Amniotic stem cell (primary cell): Measurements from ENCODE around the gene KIF26A.

Source experiments
- DNase-seq: peaks from one replicate; lab custom pipeline; 2025; lab: John Stamatoyannopoulos, UW

The KIF26A gene

DNA sequence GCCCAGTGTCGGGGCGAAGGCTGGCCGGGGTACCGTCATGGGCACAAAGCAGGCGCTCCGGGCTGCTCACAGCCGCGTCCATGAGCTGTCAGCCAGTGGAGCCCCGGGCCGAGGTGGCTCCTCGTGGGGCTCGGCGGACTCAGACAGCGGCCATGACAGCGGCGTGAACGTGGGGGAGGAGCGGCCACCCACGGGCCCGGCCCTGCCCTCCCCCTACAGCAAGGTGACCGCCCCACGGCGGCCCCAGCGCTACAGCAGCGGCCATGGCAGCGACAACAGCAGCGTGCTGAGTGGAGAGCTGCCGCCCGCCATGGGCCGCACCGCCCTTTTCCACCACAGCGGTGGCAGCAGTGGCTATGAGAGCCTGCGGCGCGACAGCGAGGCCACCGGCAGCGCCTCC lies 39.0 kb downstream of the KIF26A start:
- DNase-seq: no peak

DNA sequence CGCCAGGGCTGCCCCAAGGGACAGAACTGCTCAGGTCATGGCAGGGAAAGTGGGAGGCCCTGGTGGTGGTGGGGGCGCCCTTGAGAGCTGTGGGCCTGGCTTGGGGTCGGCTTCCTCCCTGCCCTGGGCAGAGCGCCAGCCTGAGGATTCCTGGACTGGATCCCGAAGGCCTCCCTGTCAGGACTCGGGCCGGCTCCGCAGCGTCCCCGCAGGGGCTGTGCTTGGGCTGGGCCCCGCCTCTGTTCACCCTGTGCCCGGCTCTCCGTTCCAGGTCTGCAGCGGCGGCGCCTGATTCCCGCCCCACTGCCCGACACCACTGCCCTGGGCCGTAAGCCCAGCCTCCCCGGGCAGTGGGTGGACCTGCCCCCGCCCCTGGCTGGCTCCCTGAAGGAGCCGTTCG lies 39.9 kb downstream of the KIF26A start:
- DNase-seq: no peak

DNA sequence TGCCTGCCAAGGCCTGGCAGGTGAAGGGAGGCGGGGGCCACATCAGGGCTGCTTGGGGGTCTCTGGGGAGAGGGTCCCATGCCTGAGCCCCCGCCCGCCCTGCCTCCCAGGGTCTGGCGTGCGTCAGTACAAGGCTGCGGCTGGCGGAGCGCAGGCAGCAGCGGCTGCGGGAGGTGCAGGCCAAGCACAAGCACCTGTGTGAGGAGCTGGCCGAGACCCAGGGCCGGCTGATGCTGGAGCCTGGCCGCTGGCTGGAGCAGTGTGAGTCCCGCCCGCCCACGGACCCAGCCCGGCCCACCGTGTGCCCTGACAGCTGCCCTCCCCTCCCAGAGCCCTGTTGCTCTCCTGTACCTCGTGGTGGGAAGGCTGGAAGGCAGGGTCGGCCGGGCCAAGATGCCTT lies 40.7 kb downstream of the KIF26A start:
- DNase-seq: no peak

DNA sequence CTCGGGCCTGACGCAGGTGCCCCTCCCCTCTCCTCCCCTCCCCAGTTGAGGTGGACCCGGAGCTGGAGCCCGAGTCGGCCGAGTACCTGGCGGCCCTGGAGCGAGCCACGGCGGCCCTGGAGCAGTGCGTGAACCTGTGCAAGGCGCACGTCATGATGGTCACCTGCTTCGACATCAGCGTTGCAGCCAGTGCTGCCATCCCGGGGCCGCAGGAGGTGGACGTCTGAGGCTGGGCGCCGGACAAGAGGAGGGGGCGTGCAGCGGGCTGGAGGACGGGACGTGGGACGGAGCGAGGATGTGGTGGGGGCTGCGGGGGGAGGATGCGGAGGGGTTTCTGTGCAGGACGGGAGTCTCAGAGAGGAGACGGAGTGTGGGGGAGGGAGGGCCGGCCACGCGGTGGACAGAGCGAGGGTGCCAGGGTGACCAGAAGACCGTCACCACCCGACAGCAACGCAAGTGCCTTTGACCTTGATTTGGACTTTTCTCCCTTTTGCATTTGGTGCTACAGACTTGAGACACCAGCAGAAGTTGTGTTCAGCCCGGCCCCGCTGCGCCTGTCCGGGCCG lies 41.3 kb downstream of the KIF26A start:
- DNase-seq: no peak

DNA sequence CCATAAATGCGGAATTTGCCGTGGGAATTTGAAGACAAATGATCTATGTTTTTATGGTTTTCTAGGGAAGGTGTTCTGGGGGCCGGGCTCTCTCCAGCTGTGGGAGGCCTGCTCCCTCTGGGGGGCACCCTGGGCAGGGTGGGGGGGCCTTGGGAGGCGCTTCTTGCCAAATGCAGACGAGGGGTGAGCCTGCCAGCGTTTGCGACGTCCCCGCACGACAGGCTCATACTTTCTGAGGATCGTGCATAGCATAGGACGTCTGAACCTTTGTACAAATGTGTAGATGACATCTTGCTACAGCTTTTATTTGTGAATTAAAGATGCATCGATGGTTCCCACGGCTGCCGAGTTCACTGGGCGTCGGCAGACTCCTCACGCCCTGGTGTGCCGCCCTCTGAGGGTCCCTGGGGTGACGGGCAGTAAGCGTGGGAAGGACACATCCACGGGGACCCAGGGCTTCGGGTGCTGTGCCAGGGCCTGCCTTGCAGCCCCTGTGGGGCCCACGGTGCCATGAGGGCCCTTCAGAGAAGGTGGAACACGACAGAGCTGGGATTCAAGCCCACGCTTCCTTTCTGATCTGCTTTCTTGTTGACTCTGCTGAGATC lies 42.3 kb downstream of the KIF26A start:
- no peak for DNase-seq

DNA sequence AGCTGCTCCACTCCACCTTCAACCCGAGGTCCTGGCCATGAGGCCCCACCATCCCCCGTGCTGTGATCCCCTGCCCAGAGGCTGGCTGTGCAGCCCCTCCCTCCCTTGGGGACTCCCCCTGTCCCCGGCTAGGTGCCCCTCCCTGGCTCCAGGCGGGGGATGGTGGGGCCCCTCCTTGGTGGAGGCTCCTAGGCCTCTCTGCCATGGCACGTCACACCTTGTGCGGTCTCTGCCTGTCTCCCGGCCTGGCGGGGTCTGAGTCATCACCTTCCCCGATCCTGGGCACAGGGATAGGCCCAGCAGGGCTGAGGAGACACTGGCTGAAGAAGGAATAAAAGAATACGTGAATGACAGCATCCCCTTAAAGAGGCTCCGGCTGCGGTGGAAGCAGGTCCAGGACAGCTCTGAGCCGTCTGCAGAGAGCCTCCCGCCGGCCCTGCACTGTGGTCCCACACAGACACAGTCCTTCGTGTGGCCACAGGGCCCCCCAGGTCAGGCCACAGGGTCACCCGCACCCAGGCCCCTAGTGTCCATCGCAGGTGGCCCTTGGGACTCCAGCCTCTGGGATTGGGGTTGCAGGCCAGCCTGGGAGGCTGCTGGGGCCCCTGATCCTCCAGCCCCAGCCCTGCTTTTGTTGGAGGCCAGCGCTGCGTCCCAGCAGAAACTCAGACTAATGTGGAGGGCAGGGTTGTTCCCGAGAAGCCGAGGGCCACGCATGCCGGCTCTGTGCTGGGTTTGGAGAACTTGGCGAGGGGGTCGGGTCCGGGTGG lies 43.6 kb downstream of the KIF26A start:
- no peak for DNase-seq

DNA sequence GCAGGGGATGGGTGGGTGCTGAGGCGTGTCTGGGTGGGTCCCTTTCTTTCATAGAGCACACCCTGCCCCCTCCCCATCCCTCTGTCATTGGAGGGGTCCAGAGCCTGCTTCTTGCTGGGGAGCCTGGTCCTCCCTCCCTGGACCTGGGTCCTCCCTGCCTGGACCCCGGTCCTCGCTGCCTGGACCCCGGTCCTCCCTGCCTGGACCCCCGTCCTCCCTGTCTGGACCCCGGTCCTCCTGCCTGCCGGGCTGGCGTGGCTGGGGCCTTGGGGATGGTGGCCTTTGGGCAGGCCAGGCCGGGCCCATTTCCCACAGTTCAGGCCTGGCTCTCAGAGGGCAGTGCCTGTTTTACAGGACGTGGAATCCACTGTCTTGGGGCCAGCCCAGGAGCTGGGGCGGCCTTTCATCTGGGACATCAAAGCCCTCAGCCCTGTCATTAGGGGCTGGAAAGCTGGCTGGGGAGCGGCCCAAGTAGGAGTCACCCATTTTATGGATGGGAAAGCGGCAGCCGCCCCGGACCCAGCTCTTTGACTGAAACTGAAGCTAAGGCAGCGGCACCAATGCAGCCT lies 44.6 kb downstream of the KIF26A start:
- DNase-seq: no peak

DNA sequence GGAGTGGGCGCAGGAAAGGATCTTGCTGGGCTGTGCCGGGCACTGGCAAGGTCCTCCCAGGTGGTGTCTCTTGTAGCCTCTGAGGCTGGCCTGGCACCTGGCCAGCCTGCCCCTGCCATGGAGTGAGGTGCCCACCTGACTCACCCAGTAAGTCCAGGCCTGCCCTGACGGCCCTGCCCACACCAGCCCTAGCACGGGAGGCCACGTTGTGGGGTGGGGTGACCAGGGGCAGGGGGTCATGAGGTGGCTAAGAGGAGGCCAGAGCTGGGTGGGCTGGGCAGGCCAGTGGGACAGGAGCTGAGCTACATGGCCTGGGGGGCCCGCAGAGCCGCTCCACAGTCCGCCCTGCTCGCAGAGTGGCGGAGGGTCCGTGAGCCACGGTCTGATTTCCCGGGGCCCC lies 45.4 kb downstream of the KIF26A start:
- no peak for DNase-seq

DNA sequence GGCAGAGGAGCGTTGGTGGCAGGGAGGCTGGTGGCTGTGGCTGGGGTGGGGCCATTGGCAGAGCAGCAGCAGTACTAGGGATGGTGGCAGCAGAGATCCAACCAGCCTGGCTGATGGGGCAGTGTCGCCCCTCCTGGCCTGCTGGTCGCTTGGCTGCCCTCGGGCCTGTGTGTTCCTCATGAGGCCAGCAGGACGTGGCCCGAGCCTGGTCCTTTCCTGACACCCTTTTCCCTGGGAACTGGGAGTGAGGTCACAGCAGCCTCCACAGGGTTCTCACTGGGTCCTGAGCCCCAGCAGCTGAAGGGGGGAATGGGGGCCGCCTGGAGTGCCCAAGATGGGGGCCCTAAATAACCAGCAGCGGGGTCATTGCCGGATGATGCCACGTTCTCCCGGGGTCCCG lies 46.1 kb downstream of the KIF26A start:
- DNase-seq: no peak

DNA sequence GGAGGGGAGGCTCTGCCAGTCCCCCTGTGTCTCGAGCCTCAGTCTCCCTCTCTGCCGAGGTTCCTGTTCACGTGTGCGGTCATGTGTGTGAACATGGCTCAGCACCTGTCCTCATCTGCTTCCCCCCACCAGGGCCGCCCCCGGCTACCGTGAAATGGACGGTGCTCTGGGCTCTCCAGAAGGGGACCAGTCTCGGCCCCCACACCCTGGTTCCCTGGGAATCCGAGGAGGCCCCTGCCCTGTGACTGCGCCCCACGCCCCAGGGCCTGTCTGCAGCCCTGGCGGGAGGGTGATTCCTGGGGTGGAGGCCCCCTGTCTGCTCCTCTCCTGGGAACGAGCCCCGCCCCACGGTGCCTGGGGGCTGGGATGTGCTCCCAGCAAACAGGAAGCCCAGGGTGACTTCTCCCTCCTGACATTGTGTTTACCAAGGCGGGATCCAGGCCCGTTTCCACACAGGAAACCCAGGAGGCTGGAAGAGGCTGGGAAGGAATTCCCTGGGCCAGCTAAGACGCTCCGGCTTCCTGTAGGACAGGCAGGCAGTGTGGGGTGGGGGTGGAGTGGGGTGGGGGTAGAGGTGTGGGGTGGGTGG lies 46.6 kb downstream of the KIF26A start:
- DNase-seq: no peak

DNA sequence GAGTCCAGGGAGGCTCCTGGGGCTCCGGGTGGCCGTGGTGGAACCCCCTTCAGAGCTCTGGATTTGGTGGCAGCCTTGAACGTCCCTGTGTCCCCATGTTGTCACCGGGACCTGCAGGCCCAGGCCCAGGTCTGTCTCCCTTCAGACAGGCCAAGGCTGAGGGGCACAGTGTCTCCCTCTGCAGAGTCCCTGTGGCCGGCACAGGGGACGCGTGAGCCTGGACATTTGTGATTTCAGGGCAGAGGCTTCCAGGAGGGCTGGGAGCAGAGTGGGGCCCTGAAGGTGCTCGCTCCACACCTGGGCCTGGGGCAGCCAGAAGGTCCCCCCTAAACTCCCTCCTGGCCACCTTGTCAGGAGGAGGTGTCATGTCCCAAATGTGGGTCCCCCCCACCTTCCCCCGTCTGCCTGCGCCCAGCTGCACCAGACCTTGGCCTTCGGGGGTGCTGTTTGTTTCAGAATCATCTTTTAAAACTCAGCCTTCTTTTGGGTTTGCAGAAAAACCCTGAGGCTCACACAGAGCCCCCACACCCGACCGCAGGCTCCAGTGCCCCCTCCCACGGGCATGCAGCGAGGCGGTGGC lies 47.6 kb downstream of the KIF26A start:
- DNase-seq: no peak

DNA sequence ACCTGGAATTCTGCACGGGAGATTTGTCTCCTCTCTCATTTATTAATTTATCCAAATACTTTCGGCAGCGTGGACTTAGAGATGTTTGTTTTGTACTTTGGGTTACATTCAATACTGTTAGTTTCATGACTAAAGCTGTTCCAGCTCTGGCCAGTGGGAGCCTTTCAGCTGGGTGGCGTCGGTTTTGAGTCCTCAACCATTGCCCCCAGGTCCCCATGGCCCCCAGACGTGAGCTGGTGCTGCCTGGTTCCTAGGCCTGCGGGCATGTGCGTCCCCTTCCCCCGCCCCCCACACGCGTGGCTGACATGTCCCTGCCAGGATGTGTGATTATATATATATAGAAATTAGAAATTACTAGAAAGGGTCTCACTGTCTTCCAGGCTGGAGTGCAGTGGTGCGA lies 48.2 kb downstream of the KIF26A start:
- DNase-seq: no peak

DNA sequence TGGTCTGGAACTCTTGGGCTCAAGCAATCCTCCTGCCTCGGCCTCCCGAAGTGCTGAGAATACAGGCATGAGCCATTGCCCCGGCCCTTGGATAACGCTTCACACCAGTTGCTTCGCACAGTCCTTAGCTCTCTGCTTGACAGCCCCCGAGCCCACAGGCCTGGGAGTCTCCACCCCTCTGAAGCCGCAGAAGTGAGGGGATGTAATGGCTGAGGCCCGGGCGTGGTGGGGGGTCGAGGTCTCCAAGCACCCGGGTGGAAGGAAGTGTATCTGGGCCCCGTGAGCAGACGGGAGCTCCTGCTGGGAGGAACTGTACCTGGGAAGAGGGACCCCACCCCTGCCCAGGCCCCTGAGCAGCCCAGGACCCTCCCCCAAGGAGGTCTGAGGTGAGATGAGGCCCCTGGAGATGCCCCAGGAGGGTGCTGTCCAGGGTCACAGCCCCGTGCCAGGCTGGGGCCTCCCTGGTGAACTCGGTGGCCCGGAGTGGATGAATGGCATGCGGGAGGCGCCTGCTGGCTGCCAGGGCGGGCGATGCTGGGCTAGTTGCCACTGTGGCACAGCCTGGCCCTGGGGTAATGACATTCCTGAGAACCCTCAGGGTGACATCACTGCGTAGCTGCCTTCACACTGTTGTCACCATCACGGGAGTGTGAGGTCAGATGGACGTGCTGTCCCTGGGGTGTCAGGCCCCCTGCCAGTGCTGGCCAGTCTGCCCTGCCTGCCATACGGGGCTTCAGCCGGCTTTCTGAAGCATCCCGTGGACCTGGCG lies 48.9 kb downstream of the KIF26A start:
- no peak for DNase-seq

DNA sequence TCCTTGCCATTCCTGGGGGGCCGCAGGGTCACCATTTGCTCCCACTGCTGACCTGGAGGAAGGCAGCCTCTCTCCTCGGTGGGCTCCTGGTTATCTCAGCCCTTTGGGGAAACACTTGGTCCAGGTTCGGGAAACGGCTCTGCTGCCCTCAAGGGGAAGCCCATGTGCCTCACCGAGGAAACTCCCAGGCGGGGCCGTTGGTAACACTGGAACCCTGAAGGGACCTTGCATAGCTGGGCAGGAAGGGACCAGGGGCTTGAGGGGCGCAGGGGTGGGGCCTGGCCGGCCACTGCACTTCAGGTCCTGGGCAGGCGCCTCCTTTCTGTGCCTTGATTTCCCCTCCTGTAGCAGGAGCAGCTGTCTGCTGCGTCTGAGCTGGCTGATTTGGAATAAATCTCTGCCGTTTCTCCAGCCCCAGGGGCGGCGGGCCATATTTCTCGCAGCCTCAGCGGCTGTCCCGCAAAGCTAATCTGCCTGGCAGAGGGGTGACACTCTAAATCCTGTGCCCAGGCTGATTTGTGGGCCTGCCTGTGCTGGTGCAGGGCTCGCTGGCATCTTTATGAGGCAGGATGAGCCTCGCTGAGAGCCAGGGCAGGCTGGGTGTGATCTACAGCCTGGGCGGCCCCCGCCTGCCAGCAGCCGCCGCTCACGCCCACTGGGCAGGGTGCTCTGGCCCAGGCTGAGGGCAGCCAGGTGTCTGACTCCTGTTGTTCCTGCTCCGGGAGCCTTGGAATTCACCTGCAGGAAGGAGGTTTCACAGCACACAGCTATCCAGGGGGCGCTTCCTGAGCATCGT lies 49.7 kb downstream of the KIF26A start:
- no peak for DNase-seq

DNA sequence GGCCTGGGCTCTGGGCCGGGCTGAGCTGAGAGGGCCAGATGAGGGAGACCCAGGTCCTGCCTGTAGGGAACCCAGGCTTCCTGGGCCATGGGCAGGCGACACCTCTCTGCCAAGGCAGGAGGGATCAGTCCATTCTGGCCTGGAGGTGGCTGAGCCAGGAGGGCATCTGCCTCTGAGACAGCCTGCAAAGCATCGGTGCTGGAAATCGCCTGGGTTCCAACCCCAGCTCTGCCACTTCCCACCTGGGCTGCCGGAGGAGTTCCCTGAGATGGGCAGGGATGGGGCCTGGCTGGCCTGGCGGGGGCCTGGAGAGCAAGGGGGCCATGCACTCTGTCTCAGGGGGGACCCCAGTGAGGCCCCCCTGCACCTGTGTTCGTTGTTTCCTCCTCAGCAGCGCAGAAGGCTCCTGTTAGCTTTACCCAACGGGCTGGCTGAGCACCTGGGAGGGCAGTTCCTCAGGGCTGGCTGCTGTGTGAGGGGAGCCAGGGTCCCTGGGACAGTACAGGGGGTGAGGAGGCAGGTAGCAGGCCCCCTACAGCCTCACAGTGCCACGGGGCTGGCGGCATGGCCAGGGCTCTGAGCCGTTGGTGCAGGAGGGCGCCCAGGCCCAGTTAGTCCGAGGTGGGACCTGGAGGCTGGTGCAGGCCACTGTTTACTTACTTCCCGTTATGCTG lies 50.5 kb downstream of the KIF26A start:
- DNase-seq: no peak

DNA sequence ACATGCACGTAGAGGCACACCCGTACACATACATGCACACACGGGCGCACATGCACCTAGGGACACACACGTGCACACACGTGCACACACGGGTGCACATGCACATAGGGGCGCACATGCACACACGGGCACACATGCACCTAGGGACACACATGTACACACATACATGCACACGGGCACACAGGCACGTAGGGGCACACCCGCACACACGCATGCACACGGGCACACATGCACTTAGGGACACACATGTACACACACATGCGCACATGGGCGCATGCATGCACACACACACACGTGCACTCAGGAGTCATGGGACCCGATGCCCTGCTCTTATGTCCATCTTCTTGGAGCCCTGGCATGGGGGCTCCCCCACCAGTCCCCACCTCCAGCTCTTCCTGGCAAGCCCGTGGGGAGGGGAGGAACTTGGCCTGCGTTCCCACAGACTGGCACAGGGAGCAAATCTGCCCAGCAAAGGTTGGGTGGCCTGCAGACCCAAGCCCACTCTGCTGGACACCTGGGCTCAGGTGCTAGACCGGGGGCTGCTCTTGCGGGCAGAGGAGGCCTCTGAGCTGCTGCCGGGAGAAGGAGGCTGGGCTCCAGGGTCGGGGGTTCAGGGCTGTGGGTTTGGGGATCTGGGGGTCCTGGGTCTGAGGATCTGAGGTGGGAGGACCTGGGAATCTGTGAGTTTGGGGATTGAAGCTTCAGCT lies 51.4 kb downstream of the KIF26A start:
- DNase-seq: no peak

DNA sequence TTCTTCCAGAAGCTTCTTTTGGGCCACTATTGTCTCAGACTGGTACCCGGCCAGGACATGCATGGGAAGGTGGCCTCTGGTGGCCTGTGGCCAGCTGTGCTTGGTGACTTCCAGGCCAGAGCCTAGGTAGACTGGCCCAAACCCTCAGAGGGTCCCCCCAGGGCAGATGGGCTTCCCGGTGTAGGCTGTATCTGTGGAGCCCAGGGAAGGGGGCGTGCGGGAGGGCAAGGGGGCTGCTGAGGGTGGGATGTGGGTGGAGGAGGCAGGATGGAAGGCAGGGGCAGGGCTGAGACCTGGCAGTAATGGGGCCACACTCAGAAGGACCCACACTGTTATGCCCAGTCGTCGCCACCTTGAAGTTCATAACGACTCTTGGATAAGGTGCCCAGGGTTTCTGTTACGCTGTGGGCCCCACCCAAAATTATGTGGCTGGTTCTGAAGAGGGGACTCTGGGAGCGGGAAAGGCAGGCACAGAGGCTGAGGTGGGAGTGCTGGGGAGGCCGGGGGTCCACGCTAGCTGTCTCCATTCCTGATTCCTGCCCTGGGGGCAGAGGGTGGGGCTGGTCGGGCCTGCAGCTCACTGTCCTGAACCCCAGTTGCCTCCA lies 52.1 kb downstream of the KIF26A start:
- no peak for DNase-seq

DNA sequence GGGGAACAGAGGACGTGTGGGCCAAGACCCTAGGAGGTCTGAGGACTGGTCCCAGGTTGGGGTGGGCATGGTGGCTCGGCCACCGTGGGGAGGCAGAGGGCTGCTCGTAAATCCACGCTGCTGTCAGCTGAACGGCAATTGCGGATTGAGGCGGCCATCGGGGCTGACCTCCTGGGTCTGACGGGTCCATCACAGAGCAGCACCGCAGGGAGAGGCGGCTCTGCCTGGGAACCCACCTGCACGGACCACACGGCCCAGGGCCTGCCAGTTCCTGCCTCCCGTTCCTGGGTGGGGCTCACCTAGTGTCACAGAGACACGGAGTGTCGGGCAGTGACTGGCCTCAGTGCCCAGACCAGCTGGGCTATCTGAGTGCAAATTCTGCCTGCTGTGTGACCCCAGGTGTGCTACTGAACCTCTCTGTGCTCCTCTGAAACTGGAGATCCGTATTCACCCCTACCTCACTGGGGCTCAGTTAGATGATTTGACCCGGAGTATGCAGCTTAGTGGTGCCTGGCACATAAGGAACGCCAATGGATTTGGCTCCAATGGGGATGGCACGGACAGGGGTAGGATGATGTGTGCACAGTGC lies 53.1 kb downstream of the KIF26A start:
- DNase-seq: no peak
